Endothelial cell of umbilical vein (primary cell): ENCODE measurements around the gene CABP2. TPM values are rescaled to one million over a fixed set of nuclear protein-coding genes. Genes with fewer than 3 reads are reported as not detected.

Experiments used
- BruUV-seq: library from RNA; stranded (reverse); fragments of 400-500 nt; replicated peaks from 2 replicates; lab custom pipeline; 2021; lab: Mats Ljungman, UMichigan
- CTCF ChIA-PET: fragments of 300-600, 350-600 bp; sonication (Branson Sonifier 250); formaldehyde crosslinking; loops from one replicate; lab custom pipeline; 2021; ENCODE audit warnings: antibody characterized with exemption, inconsistent platforms; lab: Charles Lee
- POLR2A ChIA-PET: fragments of 300-600, 350-600 bp; sonication (Branson Sonifier 250); formaldehyde crosslinking; loops from one replicate; lab custom pipeline; 2021; ENCODE audit warnings: antibody characterized with exemption, inconsistent platforms; lab: Charles Lee
- DNase-seq: peaks from one replicate; pipeline ENCODE4 v3.0.0-alpha.2; 2011; ENCODE audit warnings: low read depth, low spot score
- FAIRE-seq: peaks from 2 replicates; lab custom pipeline; 2011; peaks lifted over from hg19 to GRCh38; lab: Jason Lieb, UNC
- H2AFZ ChIP-seq: 2 replicates; pipeline ENCODE4 v1.6.0; 2012; ENCODE audit warnings: low read depth, low read length, control low read depth, inconsistent platforms
- H3K27ac ChIP-seq: 2 replicates; pipeline ENCODE4 v1.5.1; 2011; ENCODE audit warnings: low read depth, mild to moderate bottlenecking, control low read depth, low read length, moderate library complexity; ENCODE audit not compliant: insufficient read depth
- H3K27me3 ChIP-seq, 2 experiments: 2 replicates each; pipeline versions ENCODE4 v1.6.0 to v1.6.1; 2011; ENCODE audit warnings: low read length in 2 of 2, mixed read lengths in 1 of 2; ENCODE audit not compliant: control insufficient read depth in 2 of 2, insufficient read depth in 2 of 2
- H3K36me3 ChIP-seq, 2 experiments: 2 replicates in 1 of 2; 3 replicates in 1 of 2; pipeline ENCODE4 v1.5.1; 2011; ENCODE audit warnings: low read length in 2 of 2, mild to moderate bottlenecking in 1 of 2, moderate library complexity in 1 of 2; ENCODE audit not compliant: control insufficient read depth in 2 of 2, insufficient read depth in 2 of 2; ENCODE audit errors: extremely low read depth in 1 of 2
- H3K4me1 ChIP-seq: 3 replicates; pipeline ENCODE4 v1.5.1; 2011; ENCODE audit warnings: mild to moderate bottlenecking, low read length; ENCODE audit not compliant: control insufficient read depth, insufficient read depth; ENCODE audit errors: extremely low read depth
- H3K4me2 ChIP-seq: 2 replicates; pipeline ENCODE4 v1.6.1; 2011; ENCODE audit warnings: low read length, control low read depth, mixed read lengths; ENCODE audit not compliant: insufficient read depth
- H3K4me3 ChIP-seq, 3 experiments: fragments of 200-600 bp in 1 of 3; sonication (generic), shearing (Covaris generic) in 1 of 3; replicated peaks in 1 of 3; 2 replicates each; pipeline ENCODE4 v1.5.1; 2011 to 2016; ENCODE audit warnings: control low read depth in 3 of 3, low read length in 3 of 3, mild to moderate bottlenecking in 2 of 3, inconsistent platforms in 1 of 3, low read depth in 1 of 3, moderate library complexity in 1 of 3; ENCODE audit not compliant: insufficient read depth in 1 of 3
- H3K79me2 ChIP-seq: 2 replicates; pipeline ENCODE4 v1.6.0; 2012; ENCODE audit warnings: low read length, inconsistent platforms; ENCODE audit not compliant: control insufficient read depth, insufficient read depth
- H3K9ac ChIP-seq: replicated peaks from 2 replicates; pipeline ENCODE3; 2011; ENCODE audit warnings: low read length, control low read depth; ENCODE audit not compliant: insufficient read depth; ENCODE audit errors: extremely low read depth
- H3K9me1 ChIP-seq: replicated peaks from 3 replicates; pipeline ENCODE4 v1.6.0; 2011; ENCODE audit warnings: mild to moderate bottlenecking, low read length; ENCODE audit not compliant: control insufficient read depth, insufficient read depth; ENCODE audit errors: extremely low read depth
- H3K9me3 ChIP-seq: replicated peaks from 2 replicates; pipeline ENCODE4 v1.5.1; 2012; ENCODE audit warnings: low read length, inconsistent platforms; ENCODE audit not compliant: control insufficient read depth, insufficient read depth
- H4K20me1 ChIP-seq: replicated peaks from 2 replicates; pipeline ENCODE3; 2011; ENCODE audit warnings: mild to moderate bottlenecking, low read length; ENCODE audit not compliant: control insufficient read depth, insufficient read depth; ENCODE audit errors: extremely low read depth
- EZH2 ChIP-seq: IDR thresholded peaks from 2 replicates; pipeline ENCODE4 v1.6.1; 2012; ENCODE audit warnings: borderline replicate concordance, low read depth, mild to moderate bottlenecking, moderate library complexity, low read length, inconsistent platforms; ENCODE audit not compliant: severe bottlenecking
- FOS ChIP-seq: IDR thresholded peaks from 2 replicates; pipeline ENCODE4 v1.6.1; 2011; ENCODE audit warnings: mild to moderate bottlenecking, low read length, moderate library complexity, borderline replicate concordance; ENCODE audit not compliant: insufficient read depth
- GATA2 ChIP-seq: IDR thresholded peaks from 2 replicates; pipeline ENCODE4 v1.7.0; 2011; ENCODE audit warnings: low read depth, mild to moderate bottlenecking, moderate library complexity, mixed read lengths, low read length; ENCODE audit not compliant: insufficient read length, insufficient read depth
- JUN ChIP-seq: IDR thresholded peaks from 2 replicates; pipeline ENCODE4 v1.6.1; 2011; ENCODE audit warnings: borderline replicate concordance, low read depth; ENCODE audit not compliant: insufficient read length, insufficient read depth
- MAX ChIP-seq: IDR thresholded peaks from 2 replicates; pipeline ENCODE4 v1.6.1; 2011; ENCODE audit not compliant: insufficient read depth, insufficient read length
- MYC ChIP-seq: IDR thresholded peaks from one replicate; pipeline ENCODE4 v1.6.1; 2011; ENCODE audit warnings: mild to moderate bottlenecking, low read depth, low read length
- POLR2A ChIP-seq: IDR thresholded peaks from 2 replicates; pipeline ENCODE4 v1.6.1; 2012; ENCODE audit warnings: low read depth, mild to moderate bottlenecking, control low read depth, low read length
- POLR2AphosphoS5 ChIP-seq: IDR thresholded peaks from 2 replicates; pipeline ENCODE4 v1.6.1; 2012; ENCODE audit warnings: low read depth, mild to moderate bottlenecking, control low read depth, low read length, moderate library complexity; ENCODE audit not compliant: insufficient read depth
- dilution Hi-C: fragments of 300-500 bp; cut with MboI; formaldehyde crosslinking; loops from one replicate; pipeline ENCODE4 v1.15.0; 2019; ENCODE audit warnings: low sequenced_read_pairs; ENCODE audit not compliant: extremely low pct_ligation_motif_present
- intact Hi-C: fragments of 100-400 bp; cut with micrococcal nuclease; formaldehyde crosslinking; loops from one replicate; pipeline ENCODE4 v1.10.0; 2022
- polyA plus RNA-seq, 4 experiments: library from polyadenylated mRNA; depleted of rRNA in 3 of 4; stranded (reverse) in 3 of 4; unstranded in 1 of 4; fragments of >200 nt; gene quantifications; 2 replicates each; pipeline versions ENCODE4 v1.2.1 to v1.2.3, GENCODE V29; 2011 to 2012; ENCODE audit warnings: missing spikeins in 1 of 4
- total RNA-seq: library from RNA; stranded (reverse); gene quantifications from 2 replicates; pipeline ENCODE4 v1.2.3, GENCODE V29; 2021
- TF ChIP-seq, protein P1 (sequence below), 2 donors: IDR thresholded peaks; 1 replicate in 1 of 2; 2 replicates in 1 of 2; pipeline ENCODE4 v1.5.1; 2011; ENCODE audit warnings: low read length in 2 of 2, mild to moderate bottlenecking in 2 of 2, moderate library complexity in 2 of 2, control low read depth in 1 of 2, inconsistent platforms in 1 of 2, low read depth in 1 of 2; ENCODE audit not compliant: insufficient read depth in 1 of 2; ENCODE audit errors: extremely low read depth in 1 of 2

The CABP2 gene
- total and polyA plus RNA-seq, 2 donors (not counting 3 experiments of a cell fraction or from before 2014, with no cell fraction given), result not detected

GRCh38 chr11:67470337-67471002 lies 52.8 kb downstream of the CABP2 start:
- H3K4me1 ChIP-seq, result peaks cover 6% of the 10 kb centered on the region
- no peak overlapping the region for H2AFZ ChIP-seq
- POLR2A ChIA-PET, result no interaction called here

GRCh38 chr11:67469508-67469811 lies 53.8 kb downstream of the CABP2 start:
- H3K4me1 ChIP-seq, result peaks cover 11% of the 10 kb centered on the region
- TF ChIP-seq JUN, result no peak
- TF ChIP-seq FOS, result no peak
- TF ChIP-seq POLR2A, result no peak
- no peak for TF ChIP-seq MAX
- TF ChIP-seq, protein P1, sequence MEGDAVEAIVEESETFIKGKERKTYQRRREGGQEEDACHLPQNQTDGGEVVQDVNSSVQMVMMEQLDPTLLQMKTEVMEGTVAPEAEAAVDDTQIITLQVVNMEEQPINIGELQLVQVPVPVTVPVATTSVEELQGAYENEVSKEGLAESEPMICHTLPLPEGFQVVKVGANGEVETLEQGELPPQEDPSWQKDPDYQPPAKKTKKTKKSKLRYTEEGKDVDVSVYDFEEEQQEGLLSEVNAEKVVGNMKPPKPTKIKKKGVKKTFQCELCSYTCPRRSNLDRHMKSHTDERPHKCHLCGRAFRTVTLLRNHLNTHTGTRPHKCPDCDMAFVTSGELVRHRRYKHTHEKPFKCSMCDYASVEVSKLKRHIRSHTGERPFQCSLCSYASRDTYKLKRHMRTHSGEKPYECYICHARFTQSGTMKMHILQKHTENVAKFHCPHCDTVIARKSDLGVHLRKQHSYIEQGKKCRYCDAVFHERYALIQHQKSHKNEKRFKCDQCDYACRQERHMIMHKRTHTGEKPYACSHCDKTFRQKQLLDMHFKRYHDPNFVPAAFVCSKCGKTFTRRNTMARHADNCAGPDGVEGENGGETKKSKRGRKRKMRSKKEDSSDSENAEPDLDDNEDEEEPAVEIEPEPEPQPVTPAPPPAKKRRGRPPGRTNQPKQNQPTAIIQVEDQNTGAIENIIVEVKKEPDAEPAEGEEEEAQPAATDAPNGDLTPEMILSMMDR (IDR thresholded peaks at IDR 0.05; ENCODE audit: extremely low read depth in 1 of 2, insufficient read depth in 1 of 2, low read depth in 1 of 2, low read length in 2 of 2), result no peak
- no peak for TF ChIP-seq MYC
- TF ChIP-seq POLR2AphosphoS5, result no peak
- TF ChIP-seq GATA2, result no peak
- no peak for TF ChIP-seq EZH2
- H3K9me3 ChIP-seq, result no peaks in the 10 kb centered on the region
- DNase-seq (no peak), FAIRE-seq (no peak)
- H3K36me3 ChIP-seq, result no peaks in the 10 kb centered on the region
- no peaks in the 10 kb centered on the region for H3K9me1 ChIP-seq
- intact Hi-C loops (loop anchor here (1.0 to 5.0 kb wide), 6 partner anchors 14 to 117 kb away; partner anchors contain the start of genes AIP, CDK2AP2, POLD4 and RPS6KB2), dilution Hi-C loops (no loop called here)
- no peaks in the 10 kb centered on the region for H4K20me1 ChIP-seq
- ChIA-PET CTCF (interaction anchor here (1.0 to 2.6 kb wide), 4 partner anchors 18 to 124 kb away, joined by 3 to 26 read pairs (median 6); partner anchors contain the start of gene PPP1CA), POLR2A (no interaction called here)
- TSS peak; percentile 24 for BruUV-seq
- H2AFZ ChIP-seq, result peak overlapping the region; percentile 72
- peak overlapping the region; percentile 37 for H3K27ac ChIP-seq
- no peaks in the 10 kb centered on the region for H3K79me2 ChIP-seq
- H3K4me2 ChIP-seq, result peak overlapping the region; percentile 60
- peak overlapping the region in 2 of 3 experiments; percentile 34 to 58 for H3K4me3 ChIP-seq
- peaks cover 0 to 3% of the 10 kb centered on the region in 2 experiments for H3K27me3 ChIP-seq
- peak overlapping the region; percentile 33 for H3K9ac ChIP-seq

More at GRCh38 chr11:67470337-67471002, 52.8 kb downstream of the CABP2 start:
- Histone ChIP-seq H4K20me1 (no peaks in the 10 kb centered on the region), H3K4me3 (no peak overlapping the region), H3K9ac (no peak overlapping the region), H3K79me2 (no peaks in the 10 kb centered on the region), H3K9me3 (no peaks in the 10 kb centered on the region), H3K36me3 (no peaks in the 10 kb centered on the region), H3K4me2 (no peak overlapping the region), H3K9me1 (no peaks in the 10 kb centered on the region), H3K27me3 (peaks cover 0 to 6% of the 10 kb centered on the region in 2 experiments), H3K27ac (no peak overlapping the region)
- FAIRE-seq (no peak), DNase-seq (no peak)
- TF ChIP-seq FOS (no peak), GATA2 (no peak)
- intact Hi-C loops, result loop anchor here (1.0 kb wide), 1 partner anchor 34 kb away; no protein-coding TSS in a partner anchor
- dilution Hi-C loops, result no loop called here
- CTCF ChIA-PET, result interaction anchor here (0.9 to 2.1 kb wide), 3 partner anchors 19 to 116 kb away, joined by 3 to 10 read pairs (median 4); partner anchors contain the start of gene PPP1CA
- BruUV-seq, result no TSS peak
